ENCODE measurements around the gene KCNG3.
A peak's percentile ranks its signal among the peaks of the same experiment; 100 is the strongest.

Gene KCNG3

GRCh38 chr2:42494355-42495233 is 812 bp upstream of the KCNG3 start:
- no peaks in the 10 kb centered on the region for H3K36me3 ChIP-seq (ENCODE audit: control insufficient read depth, low read length)
- no peak overlapping the region for H3K27ac ChIP-seq (ENCODE audit: low read depth, low read length)
- H3K79me2 ChIP-seq (ENCODE audit: control insufficient read depth, low read length), result no peaks in the 10 kb centered on the region
- TF ChIP-seq CTCF (IDR thresholded peaks at IDR 0.05; ENCODE audit: low read depth, low read length, poor library complexity, severe bottlenecking), result peak; percentile 85
- peak; percentile 87; the same call in 1 of the 2 replicates for TF ChIP-seq EZH2phosphoT487 (IDR thresholded peaks at IDR 0.05; ENCODE audit: borderline replicate concordance, low read length)
- peak overlapping the region; percentile 77 for H3K4me3 ChIP-seq (ENCODE audit: low read length)
- no peaks in the 10 kb centered on the region for H4K20me1 ChIP-seq (ENCODE audit: control insufficient read depth, insufficient read depth, low read depth, low read length)
- H3F3A ChIP-seq (ENCODE audit: control insufficient read depth, insufficient read depth), result 0 out of 2 replicates have a peak, but pooled peaks cover 3% of the 10 kb centered on the region
- H3K9me3 ChIP-seq (ENCODE audit: control insufficient read depth, insufficient read depth, low read length), result no peaks in the 10 kb centered on the region
- H3K4me2 ChIP-seq (ENCODE audit: low read length), result peak overlapping the region; percentile 93
- peaks cover 9% of the 10 kb centered on the region for H3K27me3 ChIP-seq (ENCODE audit: control insufficient read depth, low read length)
- H3K9me2 ChIP-seq (replicated peaks; ENCODE audit: control insufficient read depth, low read length), result no peaks in the 10 kb centered on the region
- H3K4me1 ChIP-seq (ENCODE audit: control insufficient read depth, low read length), result peaks cover 10% of the 10 kb centered on the region

- H3K4me1 ChIP-seq (ENCODE audit: control insufficient read depth, low read length), result peaks cover 10% of the 10 kb centered on the region
- H3K27me3 ChIP-seq (ENCODE audit: control insufficient read depth, low read length), result peaks cover 9% of the 10 kb centered on the region
- 0 out of 2 replicates have a peak, but pooled peaks cover 3% of the 10 kb centered on the region for H3F3A ChIP-seq (ENCODE audit: control insufficient read depth, insufficient read depth)
- H3K4me3 ChIP-seq (ENCODE audit: low read length), result no peak overlapping the region
- no peaks in the 10 kb centered on the region for H4K20me1 ChIP-seq (ENCODE audit: control insufficient read depth, insufficient read depth, low read depth, low read length)
- no peak overlapping the region for H3K27ac ChIP-seq (ENCODE audit: low read depth, low read length)
- no peaks in the 10 kb centered on the region for H3K9me3 ChIP-seq (ENCODE audit: control insufficient read depth, insufficient read depth, low read length)
- no peaks in the 10 kb centered on the region for H3K36me3 ChIP-seq (ENCODE audit: control insufficient read depth, low read length)
- no peaks in the 10 kb centered on the region for H3K9me2 ChIP-seq (replicated peaks; ENCODE audit: control insufficient read depth, low read length)
- no peaks in the 10 kb centered on the region for H3K79me2 ChIP-seq (ENCODE audit: control insufficient read depth, low read length)
- TF ChIP-seq EZH2phosphoT487 (IDR thresholded peaks at IDR 0.05; ENCODE audit: borderline replicate concordance, low read length) (no peak), CTCF (IDR thresholded peaks at IDR 0.05; ENCODE audit: low read depth, low read length, poor library complexity, severe bottlenecking) (no peak)
- no peak overlapping the region for H3K4me2 ChIP-seq (ENCODE audit: low read length)
Measured at GRCh38 chr2:42492691-42493467, 903 bp downstream of the KCNG3 start.

- no peaks in the 10 kb centered on the region for H3K4me1 ChIP-seq (ENCODE audit: control insufficient read depth, low read length)
- H3K4me3 ChIP-seq (ENCODE audit: low read length), result no peak overlapping the region
- H3K27ac ChIP-seq (ENCODE audit: low read depth, low read length), result no peak overlapping the region
- H3K36me3 ChIP-seq (ENCODE audit: control insufficient read depth, low read length), result no peaks in the 10 kb centered on the region
- H4K20me1 ChIP-seq (ENCODE audit: control insufficient read depth, insufficient read depth, low read depth, low read length), result no peaks in the 10 kb centered on the region
- H3K27me3 ChIP-seq (ENCODE audit: control insufficient read depth, low read length), result 0 out of 2 replicates have a peak, but pooled peaks cover 2% of the 10 kb centered on the region
- H3K9me3 ChIP-seq (ENCODE audit: control insufficient read depth, insufficient read depth, low read length), result no peaks in the 10 kb centered on the region
- H3K9me2 ChIP-seq (replicated peaks; ENCODE audit: control insufficient read depth, low read length), result no peaks in the 10 kb centered on the region
- TF ChIP-seq CTCF (IDR thresholded peaks at IDR 0.05; ENCODE audit: low read depth, low read length, poor library complexity, severe bottlenecking) (no peak), EZH2phosphoT487 (IDR thresholded peaks at IDR 0.05; ENCODE audit: borderline replicate concordance, low read length) (no peak)
- H3K79me2 ChIP-seq (ENCODE audit: control insufficient read depth, low read length), result no peaks in the 10 kb centered on the region
- no peak overlapping the region for H3K4me2 ChIP-seq (ENCODE audit: low read length)
- 0 out of 2 replicates have a peak, but pooled peaks cover 3% of the 10 kb centered on the region for H3F3A ChIP-seq (ENCODE audit: control insufficient read depth, insufficient read depth)
Measured at GRCh38 chr2:42488297-42488696, 5.5 kb downstream of the KCNG3 start.
